ENCODE data around the gene EIF4E.
"Not testable (repeated sequence)": the region's sequence is repeated elsewhere in the genome, so short reads cannot be mapped to it uniquely, and the experiment has no call there.

Gene EIF4E

DNA sequence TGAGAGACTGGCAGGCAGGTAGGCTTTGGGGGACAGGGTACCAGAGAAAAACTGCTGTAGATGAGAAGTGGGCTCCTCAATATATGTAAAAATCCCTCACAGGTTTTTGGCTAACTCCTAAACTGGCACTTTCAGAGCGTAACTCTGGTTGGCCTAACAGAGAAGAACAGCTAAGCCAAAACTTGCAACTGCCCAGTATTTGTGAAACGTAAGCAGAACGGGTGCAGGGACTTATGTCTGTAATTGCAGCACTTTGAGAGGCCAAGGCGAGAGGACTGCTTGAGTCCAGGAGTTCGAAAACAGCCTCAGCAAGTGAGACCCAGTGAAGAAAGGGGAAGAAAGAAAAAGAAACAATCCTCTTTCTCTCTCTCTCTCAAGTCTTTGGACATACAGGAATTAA is 25.0 kb downstream of the EIF4E start:
- H3K36me3 ChIP-seq (ENCODE audit: insufficient read depth, low read depth, low read length), result peaks cover 28% of the 10 kb centered on the region
- H3K9ac ChIP-seq (ENCODE audit: low read depth, low read length), result no peak overlapping the region
- H3K4me3 ChIP-seq (ENCODE audit: low read length), result no peak overlapping the region
- H3K27me3 ChIP-seq (ENCODE audit: insufficient read depth, low read length), result no peaks in the 10 kb centered on the region
- H3K4me1 ChIP-seq (ENCODE audit: insufficient read depth, low read length), result peaks cover 10% of the 10 kb centered on the region
- H3K27ac ChIP-seq (ENCODE audit: low read length), result no peak overlapping the region
- H3K9me3 ChIP-seq (ENCODE audit: insufficient read depth, low read depth, low read length), result no peaks in the 10 kb centered on the region

DNA sequence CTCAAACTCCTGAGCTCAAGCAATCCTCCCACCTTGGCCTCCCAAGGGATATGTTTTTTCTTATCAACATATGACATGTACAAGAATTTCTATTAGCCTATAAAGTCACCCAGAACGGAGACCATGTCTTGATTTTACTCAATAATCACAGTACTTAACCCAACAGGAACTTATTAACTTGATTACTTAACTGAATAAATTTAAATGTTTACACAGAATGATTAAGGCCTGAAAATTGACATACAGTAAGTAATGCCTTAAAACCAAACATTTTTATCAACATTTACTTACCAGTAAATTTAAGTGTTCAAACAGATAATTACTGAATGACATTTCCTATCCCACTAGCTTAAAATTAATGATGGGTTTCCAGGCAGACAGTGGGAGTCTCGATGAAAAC is 25.4 kb downstream of the EIF4E start:
- Histone ChIP-seq H3K4me1 (ENCODE audit: insufficient read depth, low read length) (peaks cover 10% of the 10 kb centered on the region), H3K27me3 (ENCODE audit: insufficient read depth, low read length) (no peaks in the 10 kb centered on the region), H3K9me3 (ENCODE audit: insufficient read depth, low read depth, low read length) (no peaks in the 10 kb centered on the region), H3K36me3 (ENCODE audit: insufficient read depth, low read depth, low read length) (peaks cover 32% of the 10 kb centered on the region), H3K27ac (ENCODE audit: low read length) (no peak overlapping the region), H3K9ac (ENCODE audit: low read depth, low read length) (no peak overlapping the region), H3K4me3 (ENCODE audit: low read length) (no peak overlapping the region)

- no peak overlapping the region for H3K4me3 ChIP-seq (ENCODE audit: low read length)
- no peaks in the 10 kb centered on the region for H3K4me1 ChIP-seq (ENCODE audit: insufficient read depth, low read length)
- peaks cover 69% of the 10 kb centered on the region for H3K36me3 ChIP-seq (ENCODE audit: insufficient read depth, low read depth, low read length)
- H3K27ac ChIP-seq (ENCODE audit: low read length), result no peak overlapping the region
- H3K9ac ChIP-seq (ENCODE audit: low read depth, low read length), result no peak overlapping the region
- H3K9me3 ChIP-seq (ENCODE audit: insufficient read depth, low read depth, low read length), result no peaks in the 10 kb centered on the region
- H3K27me3 ChIP-seq (ENCODE audit: insufficient read depth, low read length), result no peaks in the 10 kb centered on the region
Measured at GRCh38 chr4:98899277-98899676, 29.7 kb downstream of the EIF4E start.

DNA sequence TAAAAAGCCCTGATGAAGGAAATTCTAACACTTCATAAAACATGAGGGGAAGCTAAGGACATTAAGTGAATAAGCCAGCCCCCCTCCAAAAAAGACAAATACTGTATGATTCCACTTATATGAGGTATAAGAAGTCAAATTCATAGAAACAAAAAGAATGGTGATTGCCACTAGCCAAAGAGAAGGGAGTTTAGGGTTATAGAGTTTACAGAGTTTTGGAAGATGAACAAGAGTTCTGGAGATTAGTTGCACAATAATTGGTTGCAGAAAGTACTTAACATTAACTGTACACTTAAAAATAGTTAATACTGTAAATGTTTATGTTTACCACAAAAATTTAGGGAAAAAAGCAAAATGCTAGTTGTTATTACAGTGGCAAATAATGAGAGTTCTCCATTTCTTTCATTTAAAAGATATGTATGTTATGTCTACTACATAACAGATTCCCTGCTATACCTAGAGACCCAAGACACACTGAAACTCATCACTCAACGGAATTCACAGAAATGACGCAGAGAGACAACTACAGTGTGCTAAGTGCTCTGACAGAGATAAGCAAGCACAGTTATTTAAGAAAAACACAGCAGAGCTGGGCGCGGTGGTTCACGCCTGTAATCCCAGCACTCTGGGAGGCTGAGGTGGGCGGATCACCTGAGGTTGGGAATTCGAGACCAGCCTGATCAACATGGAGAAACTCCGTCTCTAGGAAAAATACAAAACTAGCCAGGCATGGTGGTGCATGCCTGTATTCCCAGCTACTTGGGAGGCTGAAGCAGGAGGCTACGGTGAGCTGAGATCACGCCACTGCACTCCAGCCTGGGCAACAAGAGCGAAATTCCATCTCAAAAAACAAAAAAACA is 37.2 kb downstream of the EIF4E start:
- no peaks in the 10 kb centered on the region for H3K27me3 ChIP-seq (ENCODE audit: insufficient read depth, low read length)
- H3K9ac ChIP-seq (ENCODE audit: low read depth, low read length), result no peak overlapping the region
- no peaks in the 10 kb centered on the region for H3K4me1 ChIP-seq (ENCODE audit: insufficient read depth, low read length)
- peaks cover 89% of the 10 kb centered on the region for H3K36me3 ChIP-seq (ENCODE audit: insufficient read depth, low read depth, low read length)
- no peaks in the 10 kb centered on the region for H3K9me3 ChIP-seq (ENCODE audit: insufficient read depth, low read depth, low read length)
- H3K4me3 ChIP-seq (ENCODE audit: low read length), result no peak overlapping the region
- H3K27ac ChIP-seq (ENCODE audit: low read length), result no peak overlapping the region

DNA sequence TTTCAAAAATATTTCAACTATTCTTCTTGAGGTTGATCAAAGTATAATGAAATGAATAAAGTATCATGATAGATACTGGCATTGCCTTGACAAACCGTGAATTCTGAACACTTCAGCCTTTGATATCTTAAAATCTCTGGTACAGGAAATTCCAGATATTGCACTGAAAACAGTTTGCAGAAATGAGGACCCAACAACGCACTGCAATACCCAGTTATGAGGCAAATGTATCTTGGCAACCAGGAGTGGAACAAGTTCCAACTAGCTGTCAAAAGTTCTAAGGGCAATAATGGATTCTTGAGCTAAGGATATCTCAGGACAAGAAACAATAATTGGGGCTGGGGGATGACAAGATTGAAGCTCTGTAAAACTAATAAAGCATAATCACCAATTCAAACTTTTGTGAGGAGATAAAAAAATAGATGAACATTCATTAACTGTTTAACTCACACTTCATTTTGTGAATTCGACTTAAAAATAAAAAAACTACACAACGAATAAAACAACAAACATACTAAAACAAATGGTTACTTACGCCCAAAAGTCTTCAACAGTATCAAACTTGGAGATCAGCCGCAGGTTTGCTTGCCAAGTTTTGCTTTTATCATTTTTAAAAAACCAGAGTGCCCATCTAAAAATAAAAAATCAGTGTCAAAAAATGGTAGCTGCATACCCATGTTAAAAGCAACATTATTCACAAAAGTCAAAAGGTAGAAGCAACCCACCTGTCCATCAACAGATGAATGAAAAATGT is 38.1 kb downstream of the EIF4E start:
- H3K4me3 ChIP-seq (ENCODE audit: low read length), result no peak overlapping the region
- H3K9me3 ChIP-seq (ENCODE audit: insufficient read depth, low read depth, low read length), result no peaks in the 10 kb centered on the region
- no peak overlapping the region for H3K9ac ChIP-seq (ENCODE audit: low read depth, low read length)
- H3K27ac ChIP-seq (ENCODE audit: low read length), result no peak overlapping the region
- H3K27me3 ChIP-seq (ENCODE audit: insufficient read depth, low read length), result no peaks in the 10 kb centered on the region
- H3K36me3 ChIP-seq (ENCODE audit: insufficient read depth, low read depth, low read length), result peaks cover 91% of the 10 kb centered on the region
- H3K4me1 ChIP-seq (ENCODE audit: insufficient read depth, low read length), result no peaks in the 10 kb centered on the region

DNA sequence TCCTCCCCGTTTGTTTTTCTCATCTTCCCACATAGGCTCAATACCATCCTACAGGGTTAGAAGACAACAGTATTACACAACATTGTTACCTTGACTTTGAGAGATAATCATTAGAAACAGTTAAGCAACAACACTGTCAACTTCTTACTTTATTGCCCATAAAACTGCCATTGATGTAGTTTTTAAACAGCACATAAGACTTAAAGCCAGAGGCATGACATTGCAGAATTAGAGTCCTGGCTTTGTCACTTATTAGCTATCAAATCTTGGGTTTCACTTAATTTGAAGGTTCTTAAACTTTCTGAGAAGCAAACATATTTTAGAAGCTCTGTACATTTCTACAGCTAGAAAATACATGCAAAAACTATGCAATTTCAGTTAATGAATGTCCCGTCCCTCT is 41.8 kb downstream of the EIF4E start:
- no peak overlapping the region for H3K9ac ChIP-seq (ENCODE audit: low read depth, low read length)
- H3K27me3 ChIP-seq (ENCODE audit: insufficient read depth, low read length), result no peaks in the 10 kb centered on the region
- H3K27ac ChIP-seq (ENCODE audit: low read length), result no peak overlapping the region
- H3K4me3 ChIP-seq (ENCODE audit: low read length), result no peak overlapping the region
- peaks cover 93% of the 10 kb centered on the region for H3K36me3 ChIP-seq (ENCODE audit: insufficient read depth, low read depth, low read length)
- H3K9me3 ChIP-seq (ENCODE audit: insufficient read depth, low read depth, low read length), result no peaks in the 10 kb centered on the region
- no peaks in the 10 kb centered on the region for H3K4me1 ChIP-seq (ENCODE audit: insufficient read depth, low read length)

- H3K9ac ChIP-seq (ENCODE audit: low read depth, low read length); H3K27me3 ChIP-seq (ENCODE audit: insufficient read depth, low read length); H3K4me1 ChIP-seq (ENCODE audit: insufficient read depth, low read length); H3K4me3 ChIP-seq (ENCODE audit: low read length); H3K9me3 ChIP-seq (ENCODE audit: insufficient read depth, low read depth, low read length); H3K27ac ChIP-seq (ENCODE audit: low read length): not testable (repeated sequence)
- H3K36me3 ChIP-seq (ENCODE audit: insufficient read depth, low read depth, low read length), result peaks cover 93% of the 10 kb centered on the region
Measured at GRCh38 chr4:98886382-98886781, 42.6 kb downstream of the EIF4E start.

DNA sequence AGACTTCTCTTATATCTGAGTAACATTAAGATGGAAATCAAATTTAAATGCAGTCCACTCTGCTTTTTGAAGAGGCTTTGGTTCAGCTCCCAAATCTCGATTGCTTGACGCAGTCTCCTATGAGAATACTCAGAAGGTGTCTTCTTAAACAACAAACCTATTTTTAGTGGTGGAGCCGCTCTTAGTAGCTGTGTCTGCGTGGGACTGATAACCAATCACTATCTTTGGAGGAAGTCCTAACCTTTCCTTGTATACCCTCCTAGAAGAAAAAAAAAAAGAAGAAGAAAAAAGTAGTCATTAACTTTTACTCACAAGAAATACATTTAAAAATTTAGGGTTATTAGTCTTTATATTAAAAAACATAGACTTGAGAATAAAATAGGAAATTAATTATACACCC is 48.0 kb downstream of the EIF4E start:
- not testable (repeated sequence) for H3K4me1 ChIP-seq (ENCODE audit: insufficient read depth, low read length); H3K9me3 ChIP-seq (ENCODE audit: insufficient read depth, low read depth, low read length); H3K4me3 ChIP-seq (ENCODE audit: low read length); H3K27me3 ChIP-seq (ENCODE audit: insufficient read depth, low read length); H3K9ac ChIP-seq (ENCODE audit: low read depth, low read length); H3K27ac ChIP-seq (ENCODE audit: low read length)
- H3K36me3 ChIP-seq (ENCODE audit: insufficient read depth, low read depth, low read length), result peaks cover 69% of the 10 kb centered on the region

DNA sequence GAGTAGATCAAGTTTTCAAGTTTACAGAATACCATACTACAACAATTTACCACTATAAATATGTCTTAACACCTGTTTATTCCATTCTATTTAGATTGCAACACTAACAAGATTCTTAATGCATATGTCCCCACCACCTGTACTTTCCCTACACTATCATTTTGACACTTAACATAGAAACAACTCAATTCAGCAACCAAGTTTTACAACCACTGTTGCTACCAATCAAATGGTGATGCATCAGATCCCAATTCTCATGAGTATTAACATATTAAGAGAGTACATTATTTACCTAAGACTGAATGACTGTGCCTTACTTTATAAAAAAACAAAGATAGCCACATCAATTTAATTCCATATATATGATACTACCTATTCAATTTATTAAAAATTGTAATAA is 49.4 kb downstream of the EIF4E start:
- Histone ChIP-seq H3K9ac (ENCODE audit: low read depth, low read length) (no peak overlapping the region), H3K27me3 (ENCODE audit: insufficient read depth, low read length) (no peaks in the 10 kb centered on the region), H3K36me3 (ENCODE audit: insufficient read depth, low read depth, low read length) (peaks cover 55% of the 10 kb centered on the region), H3K27ac (ENCODE audit: low read length) (no peak overlapping the region), H3K9me3 (ENCODE audit: insufficient read depth, low read depth, low read length) (no peaks in the 10 kb centered on the region), H3K4me3 (ENCODE audit: low read length) (no peak overlapping the region), H3K4me1 (ENCODE audit: insufficient read depth, low read length) (no peaks in the 10 kb centered on the region)

- H3K4me3 ChIP-seq (ENCODE audit: low read length), result no peak overlapping the region
- no peak overlapping the region for H3K27ac ChIP-seq (ENCODE audit: low read length)
- H3K4me1 ChIP-seq (ENCODE audit: insufficient read depth, low read length), result no peaks in the 10 kb centered on the region
Measured at GRCh38 chr4:98873059-98873458, 55.9 kb downstream of the EIF4E start.

DNA sequence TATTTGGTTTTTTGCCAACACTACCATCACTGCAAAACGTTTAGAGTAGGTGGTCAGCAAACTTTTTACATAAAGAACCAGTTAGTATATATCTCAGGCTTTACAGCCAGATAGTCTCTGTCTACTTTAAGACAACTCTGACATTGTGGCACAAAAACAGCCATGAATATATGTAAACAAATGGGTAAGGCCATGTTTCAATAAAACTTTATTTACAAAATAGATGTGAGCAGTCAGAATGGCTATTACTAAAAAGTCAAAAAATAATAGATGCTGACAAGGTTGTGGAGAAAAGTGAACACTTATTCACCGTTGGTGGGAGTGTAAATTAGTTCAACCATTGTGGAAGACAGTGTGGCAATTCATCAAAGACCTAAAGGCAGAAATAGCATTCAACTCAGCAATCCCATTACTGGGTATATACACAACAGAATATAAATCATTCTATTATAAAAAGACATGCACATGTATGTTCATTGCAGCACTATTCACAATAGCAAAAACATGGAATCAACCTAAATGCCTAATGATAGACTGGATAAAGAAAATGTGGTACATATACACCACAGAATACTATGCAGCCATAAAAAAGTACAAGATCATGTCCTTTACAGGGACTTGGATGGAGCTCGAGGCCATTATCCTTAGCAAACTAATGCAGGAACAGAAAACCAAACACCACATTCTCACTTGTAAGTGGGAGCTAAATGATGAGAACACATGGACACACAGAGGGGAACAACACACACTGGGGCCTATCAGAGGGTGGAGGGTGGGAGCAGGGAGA is 56.6 kb downstream of the EIF4E start:
- H3K9me3 ChIP-seq (ENCODE audit: insufficient read depth, low read depth, low read length); H3K4me1 ChIP-seq (ENCODE audit: insufficient read depth, low read length); H3K4me3 ChIP-seq (ENCODE audit: low read length); H3K36me3 ChIP-seq (ENCODE audit: insufficient read depth, low read depth, low read length); H3K9ac ChIP-seq (ENCODE audit: low read depth, low read length); H3K27me3 ChIP-seq (ENCODE audit: insufficient read depth, low read length); H3K27ac ChIP-seq (ENCODE audit: low read length): not testable (repeated sequence)

More at GRCh38 chr4:98873059-98873458, 55.9 kb downstream of the EIF4E start:
- Histone ChIP-seq H3K9me3 (ENCODE audit: insufficient read depth, low read depth, low read length) (no peaks in the 10 kb centered on the region), H3K27me3 (ENCODE audit: insufficient read depth, low read length) (no peaks in the 10 kb centered on the region), H3K36me3 (ENCODE audit: insufficient read depth, low read depth, low read length) (peaks cover 4% of the 10 kb centered on the region; the same call in 1 of the 2 replicates), H3K9ac (ENCODE audit: low read depth, low read length) (no peak overlapping the region)

Data from iPS-20b (cell line).